K562 (cell line): ENCODE measurements around the gene KIR3DL1. TPM values are rescaled to one million over a fixed set of nuclear protein-coding genes. Genes with fewer than 3 reads are reported as not detected.

ENCODE experiments used
- ATAC-seq: fragments of 200-7000 bp; cut with Tn5 transposase; 3 replicates; pipeline ENCODE4 v1.9.1; 2020; ENCODE audit warnings: moderate library complexity
- BruUV-seq: library from RNA; stranded (reverse); fragments of 400-500 nt; replicated peaks from 2 replicates; lab custom pipeline; 2021; lab: Mats Ljungman, UMichigan
- CTCF ChIA-PET: fragments of 300-600 bp; formaldehyde crosslinking; extraction: SDS; loops from one replicate; lab custom pipeline; 2021; ENCODE audit warnings: low intra/inter-chr PET ratio; lab: Yijun Ruan, JAX
- POLR2A ChIA-PET: fragments of 300-600, 350-650 bp; sonication (Branson Sonifier 250); formaldehyde crosslinking; extraction: SDS; loops from one replicate; lab custom pipeline; 2021; ENCODE audit warnings: antibody characterized with exemption, inconsistent platforms; lab: Yijun Ruan, JAX
- DNase-seq, 4 experiments: peaks; one replicate each; pipeline versions ENCODE4 v3.0.0 to v3.0.0-alpha.2; 2011 to 2018; ENCODE audit warnings: low spot score in 3 of 4, mixed read lengths in 3 of 4; ENCODE audit errors: extremely low read depth in 1 of 4
- FAIRE-seq: peaks from 2 replicates; lab custom pipeline; 2011; peaks lifted over from hg19 to GRCh38; lab: Jason Lieb, UNC
- H2AFZ ChIP-seq: 2 replicates; pipeline ENCODE4 v1.6.0; 2011; ENCODE audit warnings: low read depth, low read length, control low read depth, inconsistent platforms
- H3K27ac ChIP-seq: fragments of 200-600 bp; 3 replicates; pipeline ENCODE4 v1.8.0; 2011; ENCODE audit warnings: low read depth, mild to moderate bottlenecking, control low read depth, inconsistent platforms, low read length, moderate library complexity, mixed read lengths; ENCODE audit errors: extremely low read depth
- H3K27me3 ChIP-seq, 2 experiments: fragments of 300-600 bp in 1 of 2; 2 replicates in 1 of 2; 3 replicates in 1 of 2; pipeline versions ENCODE4 v1.6.0 to v1.8.0; 2011; ENCODE audit warnings: inconsistent platforms in 2 of 2, low read length in 2 of 2, mild to moderate bottlenecking in 1 of 2, mixed read lengths in 1 of 2, moderate library complexity in 1 of 2; ENCODE audit not compliant: control insufficient read depth in 2 of 2, insufficient read depth in 2 of 2
- H3K36me3 ChIP-seq: fragments of 300-600 bp; 3 replicates; pipeline ENCODE4 v1.8.0; 2011; ENCODE audit warnings: mild to moderate bottlenecking, low read length, inconsistent platforms; ENCODE audit not compliant: control insufficient read depth, insufficient read depth
- H3K4me1 ChIP-seq, 2 experiments: fragments of 200-600 bp in 1 of 2; replicated peaks in 1 of 2; 2 replicates in 1 of 2; 3 replicates in 1 of 2; pipeline versions ENCODE4 v1.5.1 to v1.8.0; 2011; ENCODE audit warnings: inconsistent platforms in 2 of 2, low read length in 2 of 2, mild to moderate bottlenecking in 1 of 2, mixed read lengths in 1 of 2, moderate library complexity in 1 of 2; ENCODE audit not compliant: control insufficient read depth in 2 of 2, insufficient read depth in 2 of 2
- H3K4me2 ChIP-seq: 2 replicates; pipeline ENCODE4 v1.6.1; 2011; ENCODE audit warnings: low read length, control low read depth, inconsistent platforms, mixed read lengths; ENCODE audit not compliant: insufficient read depth
- H3K4me3 ChIP-seq: fragments of 200-600 bp; sonication (generic), shearing (Covaris generic); 2 replicates; pipeline ENCODE4 v1.5.1; 2016; ENCODE audit warnings: control low read depth, inconsistent platforms
- H3K79me2 ChIP-seq: fragments of 200-600 bp; 3 replicates; pipeline ENCODE4 v1.8.0; 2011; ENCODE audit warnings: low read length, inconsistent platforms; ENCODE audit not compliant: control insufficient read depth, insufficient read depth
- H3K9ac ChIP-seq, 2 experiments: 2 replicates each; pipeline versions ENCODE4 v1.6.0 to v1.6.1; 2011; ENCODE audit warnings: low read depth in 2 of 2, low read length in 2 of 2, control low read depth in 1 of 2, inconsistent platforms in 1 of 2, mild to moderate bottlenecking in 1 of 2, mixed read lengths in 1 of 2; ENCODE audit not compliant: insufficient read depth in 1 of 2
- H3K9me1 ChIP-seq: one replicate; pipeline ENCODE4 v1.6.0; 2011; ENCODE audit warnings: inconsistent platforms, mild to moderate bottlenecking, low read length, moderate library complexity; ENCODE audit not compliant: control insufficient read depth, insufficient read depth
- H3K9me3 ChIP-seq: replicated peaks from 2 replicates; pipeline ENCODE4 v1.5.1; 2011; ENCODE audit warnings: low read depth, low read length, inconsistent platforms; ENCODE audit not compliant: control insufficient read depth, insufficient read depth
- H4K20me1 ChIP-seq: replicated peaks from 2 replicates; pipeline ENCODE4 v1.6.1; 2011; ENCODE audit warnings: low read length, inconsistent platforms, mixed read lengths; ENCODE audit not compliant: control insufficient read depth, insufficient read depth
- CBX1 ChIP-seq: sonication (generic); IDR thresholded peaks from 2 replicates; pipeline ENCODE4 v1.6.1; 2016; ENCODE audit warnings: antibody characterized with exemption, low read depth, mild to moderate bottlenecking
- CHD4 ChIP-seq: fragments of 200-600 bp; sonication (generic); IDR thresholded peaks from 3 replicates; pipeline ENCODE4 v1.6.1; 2012; ENCODE audit warnings: low read depth, mild to moderate bottlenecking, mixed read lengths, low read length, inconsistent platforms; ENCODE audit not compliant: insufficient read depth, insufficient replicate concordance, poor library complexity, severe bottlenecking
- CREM ChIP-seq: IDR thresholded peaks from 2 replicates; pipeline ENCODE4 v1.6.1; 2014; ENCODE audit warnings: antibody characterized with exemption, low read depth
- ERF ChIP-seq: fragments of 450-650 bp; formaldehyde crosslinking; IDR thresholded peaks from 2 replicates; pipeline ENCODE4 v1.4.0; 2020; ENCODE audit warnings: mild to moderate bottlenecking, mixed read lengths
- GABPB1 ChIP-seq: sonication (generic); formaldehyde crosslinking; IDR thresholded peaks from 2 replicates; pipeline ENCODE4 v1.8.0; 2022; ENCODE audit warnings: mild to moderate bottlenecking, missing genetic modification reagents
- GATA2 ChIP-seq: sonication (generic); formaldehyde crosslinking; IDR thresholded peaks from 2 replicates; pipeline ENCODE4 v1.4.0; 2020; ENCODE audit warnings: mild to moderate bottlenecking, missing genetic modification reagents
- LEF1 ChIP-seq: fragments of 450-650 bp; IDR thresholded peaks from 2 replicates; pipeline ENCODE4 v1.6.1; 2016; ENCODE audit warnings: mild to moderate bottlenecking
- NFYB ChIP-seq: IDR thresholded peaks from 2 replicates; pipeline ENCODE4 v1.6.1; 2011; ENCODE audit warnings: mild to moderate bottlenecking, moderate library complexity; ENCODE audit not compliant: insufficient read length; ENCODE audit errors: extremely low read depth
- POLR3G ChIP-seq: IDR thresholded peaks from 2 replicates; pipeline ENCODE4 v1.6.1; 2011; ENCODE audit not compliant: insufficient read length, insufficient replicate concordance; ENCODE audit errors: extremely low read depth
- RBM14 ChIP-seq: fragments of 200-400 bp; formaldehyde crosslinking; IDR thresholded peaks from 2 replicates; pipeline ENCODE4 v1.6.1; 2018; ENCODE audit warnings: low read depth, mild to moderate bottlenecking, low read length, moderate library complexity, borderline replicate concordance; ENCODE audit not compliant: insufficient read depth
- RBM34 ChIP-seq: fragments of 200-400 bp; formaldehyde crosslinking; IDR thresholded peaks from 2 replicates; pipeline ENCODE4 v1.6.1; 2018; ENCODE audit warnings: low read length, borderline replicate concordance; ENCODE audit not compliant: insufficient read depth
- SMARCE1 ChIP-seq: fragments of 450-650 bp; IDR thresholded peaks from 2 replicates; pipeline ENCODE4 v1.7.1; 2016; ENCODE audit warnings: mild to moderate bottlenecking
- SREBF2 ChIP-seq: sonication (generic); formaldehyde crosslinking; IDR thresholded peaks from 2 replicates; pipeline ENCODE4 v1.4.0; 2020; ENCODE audit warnings: mild to moderate bottlenecking, missing genetic modification reagents
- SRF ChIP-seq, 2 experiments: fragments of 250-450, 450-650 bp in 1 of 2; sonication (Bioruptor Pico) in 1 of 2; sonication (generic) in 1 of 2; formaldehyde crosslinking; IDR thresholded peaks; 2 replicates each; pipeline versions ENCODE4 v1.5.0 to v1.5.1; 2020 to 2022; ENCODE audit warnings: mild to moderate bottlenecking in 1 of 2, missing genetic modification reagents in 1 of 2
- ZNF239 ChIP-seq: fragments of 250-450 bp; sonication (Bioruptor Pico); IDR thresholded peaks from 2 replicates; pipeline ENCODE4 v1.4.0; 2020; ENCODE audit warnings: mild to moderate bottlenecking
- WGBS: fragments of 100-300 bp; shearing (Covaris generic); methylation state at CpG from one replicate; pipeline ENCODE4 v1.1.6; 2016; ENCODE audit warnings: low coverage, mixed read lengths; ENCODE audit not compliant: insufficient coverage; ENCODE audit errors: missing lambda C conversion rate; 5-methylcytosine and 5-hydroxymethylcytosine counted together
- in situ Hi-C: fragments of 300-500 bp; cut with MboI; formaldehyde crosslinking; loops from 4 replicates; pipeline ENCODE4 v1.15.0; 2018; ENCODE audit warnings: inconsistent platforms, mixed read lengths
- intact Hi-C: fragments of 100-400 bp; cut with micrococcal nuclease; formaldehyde crosslinking; loops from 2 replicates; pipeline ENCODE4 v1.14.2; 2022
- polyA plus RNA-seq, 8 experiments: library from polyadenylated mRNA; depleted of rRNA in 4 of 8; stranded (reverse) in 5 of 8; unstranded in 3 of 8; fragments of >200 nt; fragmentation: Nextera tagmentation in 2 of 8; fragmentation: Illumina TruSeq in 1 of 8; extraction: Ambion mirVana in 2 of 8; extraction: Trizol in 1 of 8; gene quantifications; 2 replicates each; pipeline versions ENCODE4 v1.2.1 to v1.2.3, GENCODE V29; 2011 to 2014; ENCODE audit warnings: inconsistent platforms in 1 of 8, missing spikeins in 1 of 8
- total RNA-seq, 7 experiments: library from RNA; depleted of rRNA in 6 of 7; stranded (reverse); fragments of >200 nt in 6 of 7; fragmentation: Illumina TruSeq in 2 of 7; extraction: Trizol in 2 of 7; gene quantifications; 2 replicates each; pipeline versions ENCODE4 v1.2.1 to v1.2.3, GENCODE V29; 2011 to 2021; ENCODE audit warnings: low replicate concordance in 1 of 7
- TF ChIP-seq, protein P1 (sequence below): sonication (generic); formaldehyde crosslinking; IDR thresholded peaks from 2 replicates; pipeline ENCODE4 v1.4.0; 2020; ENCODE audit warnings: mild to moderate bottlenecking, missing genetic modification reagents
- TF ChIP-seq, protein P2 (sequence below), 2 experiments: IDR thresholded peaks; 2 replicates each; pipeline ENCODE4 v1.6.1; 2011; ENCODE audit warnings: borderline replicate concordance in 1 of 2, control low read depth in 1 of 2, low read depth in 1 of 2, low read length in 1 of 2, mild to moderate bottlenecking in 1 of 2, mixed read lengths in 1 of 2, moderate library complexity in 1 of 2; ENCODE audit not compliant: insufficient read depth in 1 of 2, insufficient read length in 1 of 2, poor library complexity in 1 of 2, severe bottlenecking in 1 of 2; ENCODE audit errors: extremely low read depth in 1 of 2
- TF ChIP-seq, protein P3 (sequence below): fragments of 450-650 bp; IDR thresholded peaks from 2 replicates; pipeline ENCODE4 v1.6.1; 2016; ENCODE audit warnings: mild to moderate bottlenecking

Gene KIR3DL1
- total and polyA plus RNA-seq, 9 of the 15 experiments (the other 6 are each of a cell fraction or from before 2014, with no cell fraction given) = not detected

DNA sequence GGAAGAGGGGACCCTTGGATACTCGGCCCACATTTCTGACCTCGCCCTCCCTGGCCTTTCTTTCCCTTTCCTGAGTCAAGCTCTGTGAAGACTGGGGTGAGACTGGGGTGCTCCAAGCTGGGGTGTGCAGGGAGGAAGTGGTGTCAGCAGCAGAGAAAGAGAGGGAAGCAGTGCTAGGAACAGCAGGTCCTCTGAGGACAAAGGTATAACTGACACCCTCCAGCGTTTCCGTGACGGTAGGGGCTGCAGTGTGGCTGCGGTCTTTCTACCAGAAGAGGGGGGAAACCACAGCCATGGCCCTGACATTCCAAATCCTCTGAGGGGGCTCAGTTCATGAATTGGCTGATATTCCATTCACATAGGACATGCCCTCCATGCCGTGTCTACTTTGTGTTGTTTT, 35.1 kb downstream of the KIR3DL1 start:
- ATAC-seq = no peak
- POLR2A ChIA-PET = no interaction called here
- TF ChIP-seq, protein P1, sequence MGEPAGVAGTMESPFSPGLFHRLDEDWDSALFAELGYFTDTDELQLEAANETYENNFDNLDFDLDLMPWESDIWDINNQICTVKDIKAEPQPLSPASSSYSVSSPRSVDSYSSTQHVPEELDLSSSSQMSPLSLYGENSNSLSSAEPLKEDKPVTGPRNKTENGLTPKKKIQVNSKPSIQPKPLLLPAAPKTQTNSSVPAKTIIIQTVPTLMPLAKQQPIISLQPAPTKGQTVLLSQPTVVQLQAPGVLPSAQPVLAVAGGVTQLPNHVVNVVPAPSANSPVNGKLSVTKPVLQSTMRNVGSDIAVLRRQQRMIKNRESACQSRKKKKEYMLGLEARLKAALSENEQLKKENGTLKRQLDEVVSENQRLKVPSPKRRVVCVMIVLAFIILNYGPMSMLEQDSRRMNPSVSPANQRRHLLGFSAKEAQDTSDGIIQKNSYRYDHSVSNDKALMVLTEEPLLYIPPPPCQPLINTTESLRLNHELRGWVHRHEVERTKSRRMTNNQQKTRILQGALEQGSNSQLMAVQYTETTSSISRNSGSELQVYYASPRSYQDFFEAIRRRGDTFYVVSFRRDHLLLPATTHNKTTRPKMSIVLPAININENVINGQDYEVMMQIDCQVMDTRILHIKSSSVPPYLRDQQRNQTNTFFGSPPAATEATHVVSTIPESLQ (CRISPR knock-in tag) = no peak
- TF ChIP-seq CBX1 (no peak), NFYB (no peak), CREM (no peak), ZNF239 (CRISPR knock-in tag) (no peak), LEF1 (no peak), POLR3G (no peak), SREBF2 (CRISPR knock-in tag) (no peak), CHD4 (no peak), ERF (CRISPR knock-in tag) (no peak), SMARCE1 (no peak), SRF (CRISPR knock-in tag; IDR thresholded peaks at IDR 0.05) (no peak), RBM14 (no peak), GABPB1 (CRISPR knock-in tag) (no peak), GATA2 (no peak), RBM34 (no peak)
- TF ChIP-seq, protein P2, sequence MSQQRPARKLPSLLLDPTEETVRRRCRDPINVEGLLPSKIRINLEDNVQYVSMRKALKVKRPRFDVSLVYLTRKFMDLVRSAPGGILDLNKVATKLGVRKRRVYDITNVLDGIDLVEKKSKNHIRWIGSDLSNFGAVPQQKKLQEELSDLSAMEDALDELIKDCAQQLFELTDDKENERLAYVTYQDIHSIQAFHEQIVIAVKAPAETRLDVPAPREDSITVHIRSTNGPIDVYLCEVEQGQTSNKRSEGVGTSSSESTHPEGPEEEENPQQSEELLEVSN (IDR thresholded peaks at IDR 0.05; ENCODE audit: borderline replicate concordance in 1 of 2, extremely low read depth in 1 of 2, insufficient read depth in 1 of 2, insufficient read length in 1 of 2, low read depth in 1 of 2, low read length in 1 of 2, poor library complexity in 1 of 2, severe bottlenecking in 1 of 2) = no peak
- TF ChIP-seq, protein P3, sequence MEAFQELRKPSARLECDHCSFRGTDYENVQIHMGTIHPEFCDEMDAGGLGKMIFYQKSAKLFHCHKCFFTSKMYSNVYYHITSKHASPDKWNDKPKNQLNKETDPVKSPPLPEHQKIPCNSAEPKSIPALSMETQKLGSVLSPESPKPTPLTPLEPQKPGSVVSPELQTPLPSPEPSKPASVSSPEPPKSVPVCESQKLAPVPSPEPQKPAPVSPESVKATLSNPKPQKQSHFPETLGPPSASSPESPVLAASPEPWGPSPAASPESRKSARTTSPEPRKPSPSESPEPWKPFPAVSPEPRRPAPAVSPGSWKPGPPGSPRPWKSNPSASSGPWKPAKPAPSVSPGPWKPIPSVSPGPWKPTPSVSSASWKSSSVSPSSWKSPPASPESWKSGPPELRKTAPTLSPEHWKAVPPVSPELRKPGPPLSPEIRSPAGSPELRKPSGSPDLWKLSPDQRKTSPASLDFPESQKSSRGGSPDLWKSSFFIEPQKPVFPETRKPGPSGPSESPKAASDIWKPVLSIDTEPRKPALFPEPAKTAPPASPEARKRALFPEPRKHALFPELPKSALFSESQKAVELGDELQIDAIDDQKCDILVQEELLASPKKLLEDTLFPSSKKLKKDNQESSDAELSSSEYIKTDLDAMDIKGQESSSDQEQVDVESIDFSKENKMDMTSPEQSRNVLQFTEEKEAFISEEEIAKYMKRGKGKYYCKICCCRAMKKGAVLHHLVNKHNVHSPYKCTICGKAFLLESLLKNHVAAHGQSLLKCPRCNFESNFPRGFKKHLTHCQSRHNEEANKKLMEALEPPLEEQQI = no peak

More for the DNA sequence above, 35.1 kb downstream of the KIR3DL1 start:
- Histone ChIP-seq H3K4me2 (no peak overlapping the region), H3K9ac (no peak overlapping the region), H4K20me1 (no peaks in the 10 kb centered on the region), H3K4me3 (no peak overlapping the region), H2AFZ (no peak overlapping the region), H3K4me1 (no peaks in the 10 kb centered on the region; a peak in 1 of 5 replicates), H3K27ac (no peak overlapping the region), H3K9me3 (no peaks in the 10 kb centered on the region), H3K27me3 (peaks cover 0 to 17% of the 10 kb centered on the region in 2 experiments; a peak in 3 of 5 replicates), H3K36me3 (no peaks in the 10 kb centered on the region), H3K9me1 (no peaks in the 10 kb centered on the region), H3K79me2 (no peaks in the 10 kb centered on the region)
- FAIRE-seq (no peak), DNase-seq (no peak)
- WGBS = 9% methylated on average over 5 of the region's 7 CpGs
- in situ Hi-C loops = no loop called here
- no TSS peak for BruUV-seq
- CTCF ChIA-PET = no interaction called here
- intact Hi-C loops = no loop called here
